ENCODE results near the gene TVP23B. TPM values are rescaled to one million over a fixed set of nuclear protein-coding genes. Genes with fewer than 3 reads are reported as not detected.
"Not testable (repeated sequence)": the region's sequence is repeated elsewhere in the genome, so short reads cannot be mapped to it uniquely, and the experiment has no call there.

Gene TVP23B
- total RNA-seq, 1 experiment from 2014 or later: 31.6 TPM

DNA sequence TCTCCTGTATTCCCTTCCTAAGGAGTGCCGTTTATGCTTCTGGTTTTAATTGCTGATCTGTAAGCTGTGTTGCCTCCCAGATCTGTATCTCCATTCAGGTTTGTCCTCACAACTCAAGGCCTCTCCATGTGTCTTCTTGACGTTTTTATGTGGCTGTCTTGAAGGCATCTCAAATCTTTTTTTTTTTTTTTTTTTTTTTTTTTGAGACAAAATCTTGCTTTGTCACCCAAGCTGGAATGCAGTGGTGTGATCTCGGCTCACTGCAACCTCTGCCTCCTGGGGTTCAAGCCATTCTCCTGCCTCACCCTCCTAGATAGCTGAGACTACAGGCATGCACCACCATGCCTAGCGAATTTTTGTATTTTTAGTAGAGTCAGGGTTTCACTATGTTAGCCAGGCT is 13.9 kb downstream of the TVP23B start:
- peak; percentile 0 for DNase-seq (ENCODE audit: low spot score)
- intact Hi-C loops (cut with micrococcal nuclease; ENCODE audit: unreplicated experiment); H3K9me3 ChIP-seq (ENCODE audit: low read depth, low read length, poor library complexity, severe bottlenecking); H3K27ac ChIP-seq (ENCODE audit: low read depth, low read length, poor library complexity, severe bottlenecking); H3K4me3 ChIP-seq (ENCODE audit: low read depth, low read length, poor library complexity, severe bottlenecking); H3K27me3 ChIP-seq (replicated peaks; ENCODE audit: insufficient read depth, low read depth, low read length, poor library complexity); H3K36me3 ChIP-seq (ENCODE audit: insufficient read depth, low read length, poor library complexity, severe bottlenecking); H3K4me1 ChIP-seq (ENCODE audit: insufficient read depth, low read length, poor library complexity, severe bottlenecking); POLR2A ChIA-PET (ENCODE audit: low non-redundant PET); BruUV-seq (replicated peaks); CTCF ChIA-PET: not testable (repeated sequence)

DNA sequence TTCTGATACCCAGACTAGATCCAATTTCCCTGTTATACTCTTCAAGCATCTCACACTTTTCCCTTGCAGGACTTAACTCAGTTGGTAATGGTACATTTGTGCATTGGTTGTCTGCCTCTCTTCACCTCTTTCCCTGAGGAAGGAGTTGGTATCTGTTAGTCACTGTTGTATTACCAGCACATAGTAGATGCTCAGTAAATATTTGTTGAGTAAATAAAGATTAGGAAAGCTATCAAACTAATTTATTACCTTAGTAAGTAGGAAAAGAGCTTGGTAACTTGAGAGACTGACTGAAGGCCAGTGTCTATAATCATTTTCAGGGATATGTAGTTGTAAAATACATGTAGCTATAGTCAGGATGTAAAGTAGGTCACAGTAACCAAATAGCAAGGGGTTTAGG is 15.9 kb downstream of the TVP23B start:
- H3K4me3 ChIP-seq (ENCODE audit: low read depth, low read length, poor library complexity, severe bottlenecking); H3K36me3 ChIP-seq (ENCODE audit: insufficient read depth, low read length, poor library complexity, severe bottlenecking); DNase-seq (ENCODE audit: low spot score); H3K4me1 ChIP-seq (ENCODE audit: insufficient read depth, low read length, poor library complexity, severe bottlenecking); intact Hi-C loops (cut with micrococcal nuclease; ENCODE audit: unreplicated experiment); BruUV-seq (replicated peaks); CTCF ChIA-PET; H3K9me3 ChIP-seq (ENCODE audit: low read depth, low read length, poor library complexity, severe bottlenecking); POLR2A ChIA-PET (ENCODE audit: low non-redundant PET); H3K27me3 ChIP-seq (replicated peaks; ENCODE audit: insufficient read depth, low read depth, low read length, poor library complexity); H3K27ac ChIP-seq (ENCODE audit: low read depth, low read length, poor library complexity, severe bottlenecking): not testable (repeated sequence)

DNA sequence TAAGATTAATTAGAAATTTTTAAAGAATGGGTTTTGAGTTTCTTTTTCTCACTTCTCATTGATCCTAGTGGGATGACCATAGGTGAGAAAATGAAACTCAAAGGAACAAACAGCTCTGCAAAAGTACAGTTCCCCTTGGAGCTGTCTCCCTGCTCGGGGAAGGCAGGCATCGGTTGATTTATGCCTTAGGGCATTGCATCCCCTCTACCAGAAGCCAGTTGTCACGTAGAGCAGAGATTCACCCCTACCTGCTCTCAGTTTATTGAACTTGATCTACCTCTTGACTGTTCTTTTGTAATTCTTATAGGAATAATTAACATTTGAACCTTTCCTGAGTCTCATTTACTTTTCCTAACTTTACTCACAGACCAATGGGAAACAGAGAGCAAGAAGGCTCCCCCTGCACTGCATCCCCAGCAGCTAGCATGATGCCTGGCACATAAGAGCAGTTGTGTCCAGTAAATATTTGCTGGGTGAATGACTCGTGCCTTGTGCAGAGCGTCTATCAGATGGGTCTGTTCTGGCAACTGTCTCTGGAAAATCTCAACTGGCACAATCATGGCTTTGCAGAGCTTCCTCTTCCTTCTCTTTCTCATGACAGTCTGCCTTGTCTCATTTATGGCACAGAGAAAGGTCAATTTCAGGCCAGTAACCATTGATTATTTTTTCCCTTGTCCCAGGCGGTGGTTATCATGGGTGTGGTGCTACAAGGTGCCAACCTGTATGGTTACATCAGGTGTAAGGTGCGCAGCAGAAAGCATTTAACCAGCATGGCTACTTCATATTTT is 22.7 kb downstream of the TVP23B start:
- intact Hi-C loops (cut with micrococcal nuclease; ENCODE audit: unreplicated experiment); H3K27me3 ChIP-seq (replicated peaks; ENCODE audit: insufficient read depth, low read depth, low read length, poor library complexity); H3K27ac ChIP-seq (ENCODE audit: low read depth, low read length, poor library complexity, severe bottlenecking); DNase-seq (ENCODE audit: low spot score); H3K4me1 ChIP-seq (ENCODE audit: insufficient read depth, low read length, poor library complexity, severe bottlenecking); H3K4me3 ChIP-seq (ENCODE audit: low read depth, low read length, poor library complexity, severe bottlenecking); H3K9me3 ChIP-seq (ENCODE audit: low read depth, low read length, poor library complexity, severe bottlenecking); POLR2A ChIA-PET (ENCODE audit: low non-redundant PET); CTCF ChIA-PET; H3K36me3 ChIP-seq (ENCODE audit: insufficient read depth, low read length, poor library complexity, severe bottlenecking); BruUV-seq (replicated peaks): not testable (repeated sequence)

DNA sequence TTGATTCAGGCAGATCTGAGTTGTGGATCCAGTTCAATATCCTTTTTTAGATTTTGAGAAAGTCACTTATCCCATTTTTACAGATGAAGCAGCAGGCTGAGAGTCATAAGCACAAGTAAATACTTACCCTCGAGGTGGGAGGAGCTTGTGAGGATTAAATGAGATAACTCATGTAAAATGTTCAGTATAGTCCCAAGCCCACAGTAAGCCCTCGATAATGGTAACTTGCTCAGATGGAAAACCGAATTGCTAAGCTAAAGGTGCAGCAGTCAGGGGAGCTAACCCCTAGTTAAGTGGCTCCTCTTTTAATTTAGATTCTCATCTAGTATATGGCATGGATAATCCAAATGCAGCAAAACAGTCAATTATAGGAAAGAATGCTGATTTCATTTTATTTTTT is 34.9 kb downstream of the TVP23B start:
- H3K27ac ChIP-seq (ENCODE audit: low read depth, low read length, poor library complexity, severe bottlenecking); intact Hi-C loops (cut with micrococcal nuclease; ENCODE audit: unreplicated experiment); H3K4me3 ChIP-seq (ENCODE audit: low read depth, low read length, poor library complexity, severe bottlenecking); H3K27me3 ChIP-seq (replicated peaks; ENCODE audit: insufficient read depth, low read depth, low read length, poor library complexity); H3K36me3 ChIP-seq (ENCODE audit: insufficient read depth, low read length, poor library complexity, severe bottlenecking); H3K4me1 ChIP-seq (ENCODE audit: insufficient read depth, low read length, poor library complexity, severe bottlenecking); H3K9me3 ChIP-seq (ENCODE audit: low read depth, low read length, poor library complexity, severe bottlenecking); DNase-seq (ENCODE audit: low spot score); POLR2A ChIA-PET (ENCODE audit: low non-redundant PET); BruUV-seq (replicated peaks); CTCF ChIA-PET: not testable (repeated sequence)

DNA sequence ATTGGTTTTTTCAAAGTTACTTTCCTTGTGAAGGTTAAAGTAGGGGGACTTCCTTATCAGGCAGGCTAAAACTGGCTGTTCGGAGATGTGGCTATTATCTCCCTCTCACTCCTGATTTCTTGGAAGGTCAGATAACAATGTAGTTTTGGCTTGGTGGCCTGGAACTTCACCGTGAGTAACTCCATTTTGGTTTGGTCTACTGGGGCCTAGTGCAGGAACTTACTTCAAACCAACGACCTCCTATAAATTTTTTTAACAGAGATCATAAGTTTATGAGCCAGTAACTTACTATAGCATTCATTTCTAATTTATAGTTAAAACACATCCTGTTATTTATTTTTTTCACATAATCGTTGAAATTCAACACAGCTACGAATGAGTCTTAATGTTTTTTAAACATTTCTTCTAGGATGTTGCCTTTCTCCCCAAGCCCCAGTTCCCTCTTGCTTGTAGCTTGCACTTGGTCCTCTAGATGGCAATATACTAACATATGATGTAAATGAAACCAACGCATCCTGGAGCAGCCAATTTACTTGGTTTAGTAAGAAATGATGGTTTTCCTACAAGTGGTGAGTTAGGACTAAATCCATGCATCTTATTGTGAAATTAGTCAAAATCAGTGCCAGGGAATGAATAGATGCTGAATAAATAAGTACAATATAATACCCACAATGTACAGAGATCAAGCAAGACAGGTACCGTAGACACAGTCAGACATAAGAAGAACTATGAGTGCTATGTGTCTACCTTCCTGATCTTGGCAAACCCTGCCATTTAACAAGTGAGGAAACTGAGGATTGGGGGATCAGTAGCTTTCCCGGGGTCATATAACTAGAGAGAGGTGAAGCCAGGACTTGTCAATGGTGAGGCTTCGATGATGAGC is 35.7 kb downstream of the TVP23B start:
- CTCF ChIA-PET; H3K36me3 ChIP-seq (ENCODE audit: insufficient read depth, low read length, poor library complexity, severe bottlenecking); H3K9me3 ChIP-seq (ENCODE audit: low read depth, low read length, poor library complexity, severe bottlenecking); BruUV-seq (replicated peaks); H3K27ac ChIP-seq (ENCODE audit: low read depth, low read length, poor library complexity, severe bottlenecking); H3K27me3 ChIP-seq (replicated peaks; ENCODE audit: insufficient read depth, low read depth, low read length, poor library complexity); intact Hi-C loops (cut with micrococcal nuclease; ENCODE audit: unreplicated experiment); H3K4me3 ChIP-seq (ENCODE audit: low read depth, low read length, poor library complexity, severe bottlenecking); POLR2A ChIA-PET (ENCODE audit: low non-redundant PET); H3K4me1 ChIP-seq (ENCODE audit: insufficient read depth, low read length, poor library complexity, severe bottlenecking): not testable (repeated sequence)
- peak; percentile 78 for DNase-seq (ENCODE audit: low spot score)
- TF ChIP-seq, protein P1, sequence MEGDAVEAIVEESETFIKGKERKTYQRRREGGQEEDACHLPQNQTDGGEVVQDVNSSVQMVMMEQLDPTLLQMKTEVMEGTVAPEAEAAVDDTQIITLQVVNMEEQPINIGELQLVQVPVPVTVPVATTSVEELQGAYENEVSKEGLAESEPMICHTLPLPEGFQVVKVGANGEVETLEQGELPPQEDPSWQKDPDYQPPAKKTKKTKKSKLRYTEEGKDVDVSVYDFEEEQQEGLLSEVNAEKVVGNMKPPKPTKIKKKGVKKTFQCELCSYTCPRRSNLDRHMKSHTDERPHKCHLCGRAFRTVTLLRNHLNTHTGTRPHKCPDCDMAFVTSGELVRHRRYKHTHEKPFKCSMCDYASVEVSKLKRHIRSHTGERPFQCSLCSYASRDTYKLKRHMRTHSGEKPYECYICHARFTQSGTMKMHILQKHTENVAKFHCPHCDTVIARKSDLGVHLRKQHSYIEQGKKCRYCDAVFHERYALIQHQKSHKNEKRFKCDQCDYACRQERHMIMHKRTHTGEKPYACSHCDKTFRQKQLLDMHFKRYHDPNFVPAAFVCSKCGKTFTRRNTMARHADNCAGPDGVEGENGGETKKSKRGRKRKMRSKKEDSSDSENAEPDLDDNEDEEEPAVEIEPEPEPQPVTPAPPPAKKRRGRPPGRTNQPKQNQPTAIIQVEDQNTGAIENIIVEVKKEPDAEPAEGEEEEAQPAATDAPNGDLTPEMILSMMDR (conservative IDR thresholded peaks at IDR 0.05; ENCODE audit: low read depth, low read length): peak; percentile 58

DNA sequence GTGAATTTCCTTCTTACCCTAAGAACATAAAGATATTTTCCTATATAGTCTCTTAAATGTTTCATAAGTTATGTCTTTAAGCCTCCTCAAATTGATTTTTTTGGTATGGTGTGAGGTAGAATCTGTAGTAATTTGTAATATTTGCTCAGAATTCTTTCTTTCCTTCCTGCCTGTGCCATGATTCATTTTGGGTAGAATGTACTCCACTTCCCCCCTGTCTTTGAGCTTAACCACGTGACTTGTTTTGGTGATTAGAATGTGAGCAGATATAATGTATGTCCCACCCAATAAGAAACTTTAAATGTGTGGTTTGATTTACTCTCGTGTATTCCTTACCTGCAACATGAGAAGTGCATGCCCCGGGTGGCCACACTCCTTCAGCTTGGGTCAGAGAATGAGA is 40.4 kb downstream of the TVP23B start:
- CTCF ChIA-PET; H3K4me3 ChIP-seq (ENCODE audit: low read depth, low read length, poor library complexity, severe bottlenecking); POLR2A ChIA-PET (ENCODE audit: low non-redundant PET); H3K27ac ChIP-seq (ENCODE audit: low read depth, low read length, poor library complexity, severe bottlenecking); H3K27me3 ChIP-seq (replicated peaks; ENCODE audit: insufficient read depth, low read depth, low read length, poor library complexity); H3K4me1 ChIP-seq (ENCODE audit: insufficient read depth, low read length, poor library complexity, severe bottlenecking); H3K36me3 ChIP-seq (ENCODE audit: insufficient read depth, low read length, poor library complexity, severe bottlenecking); BruUV-seq (replicated peaks); DNase-seq (ENCODE audit: low spot score); intact Hi-C loops (cut with micrococcal nuclease; ENCODE audit: unreplicated experiment); H3K9me3 ChIP-seq (ENCODE audit: low read depth, low read length, poor library complexity, severe bottlenecking): not testable (repeated sequence)

DNA sequence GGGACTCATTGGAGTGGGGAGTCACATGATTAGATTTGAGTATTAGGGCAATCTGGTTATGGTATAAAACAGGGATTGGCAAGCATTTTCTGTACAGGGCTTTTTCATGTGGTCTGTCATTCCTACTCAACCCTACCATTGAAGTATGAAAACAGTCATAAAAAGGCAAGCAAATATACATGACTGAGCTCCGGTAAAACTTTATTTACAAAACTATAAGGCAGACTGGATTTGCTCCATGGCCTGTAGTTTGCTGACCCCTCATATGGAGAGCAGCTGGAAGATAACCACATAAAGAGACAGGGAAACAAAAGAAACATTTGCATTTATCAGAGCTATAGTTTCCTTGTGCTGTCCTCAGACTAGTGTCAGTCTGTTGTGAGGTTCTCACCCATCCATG is 46.6 kb downstream of the TVP23B start:
- POLR2A ChIA-PET (ENCODE audit: low non-redundant PET); H3K36me3 ChIP-seq (ENCODE audit: insufficient read depth, low read length, poor library complexity, severe bottlenecking); BruUV-seq (replicated peaks); intact Hi-C loops (cut with micrococcal nuclease; ENCODE audit: unreplicated experiment); H3K9me3 ChIP-seq (ENCODE audit: low read depth, low read length, poor library complexity, severe bottlenecking); H3K4me1 ChIP-seq (ENCODE audit: insufficient read depth, low read length, poor library complexity, severe bottlenecking); H3K27ac ChIP-seq (ENCODE audit: low read depth, low read length, poor library complexity, severe bottlenecking); DNase-seq (ENCODE audit: low spot score); H3K4me3 ChIP-seq (ENCODE audit: low read depth, low read length, poor library complexity, severe bottlenecking); CTCF ChIA-PET; H3K27me3 ChIP-seq (replicated peaks; ENCODE audit: insufficient read depth, low read depth, low read length, poor library complexity): not testable (repeated sequence)

Data from A673 (cell line).